Body of pancreas (tissue), 4 donors: Measurements from ENCODE around the gene MANBA.

Experiments used
- POLR2A ChIP-seq, 3 donors: fragments of 450-650 bp; IDR thresholded peaks; one replicate each; pipeline ENCODE4 v1.6.1; 2016; ENCODE audit warnings: antibody characterized with exemption in 3 of 3, mild to moderate bottlenecking in 2 of 3
- TF ChIP-seq, protein P1 (sequence below), 7 experiments: fragments of 450-650 bp in 4 of 7; fragments of 200-600 bp in 3 of 7; sonication (generic) in 3 of 7; IDR thresholded peaks; one replicate each; pipeline ENCODE4 v1.5.1; 2016 to 2019; ENCODE audit warnings: antibody characterized with exemption in 7 of 7

DNA sequence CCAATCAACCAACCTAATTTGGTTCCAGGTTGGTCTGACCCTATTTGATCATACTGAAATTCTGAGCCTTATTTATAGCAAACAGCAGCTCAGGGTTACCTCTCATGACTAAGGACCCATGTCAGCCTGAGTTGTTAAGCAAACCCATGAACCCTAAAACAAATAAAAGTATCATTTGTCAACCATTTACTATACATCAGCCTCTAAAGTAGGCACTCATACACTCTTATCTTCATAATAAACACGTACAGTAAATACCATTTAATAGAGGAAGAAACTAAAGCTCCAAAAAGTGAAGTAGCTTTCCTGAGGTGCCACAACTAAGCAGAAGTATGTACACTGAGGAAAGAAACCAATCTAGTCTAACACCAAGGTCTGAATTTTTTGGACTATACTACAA, 25.2 kb downstream of the MANBA start:
- TF ChIP-seq, protein P1, sequence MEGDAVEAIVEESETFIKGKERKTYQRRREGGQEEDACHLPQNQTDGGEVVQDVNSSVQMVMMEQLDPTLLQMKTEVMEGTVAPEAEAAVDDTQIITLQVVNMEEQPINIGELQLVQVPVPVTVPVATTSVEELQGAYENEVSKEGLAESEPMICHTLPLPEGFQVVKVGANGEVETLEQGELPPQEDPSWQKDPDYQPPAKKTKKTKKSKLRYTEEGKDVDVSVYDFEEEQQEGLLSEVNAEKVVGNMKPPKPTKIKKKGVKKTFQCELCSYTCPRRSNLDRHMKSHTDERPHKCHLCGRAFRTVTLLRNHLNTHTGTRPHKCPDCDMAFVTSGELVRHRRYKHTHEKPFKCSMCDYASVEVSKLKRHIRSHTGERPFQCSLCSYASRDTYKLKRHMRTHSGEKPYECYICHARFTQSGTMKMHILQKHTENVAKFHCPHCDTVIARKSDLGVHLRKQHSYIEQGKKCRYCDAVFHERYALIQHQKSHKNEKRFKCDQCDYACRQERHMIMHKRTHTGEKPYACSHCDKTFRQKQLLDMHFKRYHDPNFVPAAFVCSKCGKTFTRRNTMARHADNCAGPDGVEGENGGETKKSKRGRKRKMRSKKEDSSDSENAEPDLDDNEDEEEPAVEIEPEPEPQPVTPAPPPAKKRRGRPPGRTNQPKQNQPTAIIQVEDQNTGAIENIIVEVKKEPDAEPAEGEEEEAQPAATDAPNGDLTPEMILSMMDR (IDR thresholded peaks at IDR 0.05), result no peak
- TF ChIP-seq POLR2A (IDR thresholded peaks at IDR 0.05), result no peak
